ENCODE results near the gene RAB23.
A peak's percentile ranks its signal among the peaks of the same experiment; 100 is the strongest.

The RAB23 gene

GRCh38 chr6:57177545-57178265 is 44.4 kb downstream of the RAB23 start:
- DNase-seq, result no peak

DNA sequence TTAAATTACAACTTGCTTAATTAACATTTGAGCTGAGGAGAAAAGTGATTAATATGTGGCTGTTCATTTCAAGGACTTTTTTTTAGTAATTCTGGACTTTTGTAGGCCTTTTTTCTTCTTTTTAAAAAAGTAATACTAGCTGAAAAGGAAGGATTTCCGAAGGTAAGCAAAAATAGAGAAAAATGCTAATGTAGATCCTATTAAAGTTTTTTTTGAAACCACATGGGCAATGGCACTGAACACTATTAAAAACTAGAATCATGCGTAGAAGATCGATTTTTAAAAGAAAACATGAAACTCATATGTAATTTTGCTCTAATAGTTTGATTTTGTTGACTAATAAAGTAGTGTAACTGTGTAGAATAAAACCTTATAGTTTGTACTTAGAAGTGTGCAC is 47.6 kb downstream of the RAB23 start:
- no peak for DNase-seq

GRCh38 chr6:57173886-57174510 is 48.1 kb downstream of the RAB23 start:
- DNase-seq, result no peak

DNA sequence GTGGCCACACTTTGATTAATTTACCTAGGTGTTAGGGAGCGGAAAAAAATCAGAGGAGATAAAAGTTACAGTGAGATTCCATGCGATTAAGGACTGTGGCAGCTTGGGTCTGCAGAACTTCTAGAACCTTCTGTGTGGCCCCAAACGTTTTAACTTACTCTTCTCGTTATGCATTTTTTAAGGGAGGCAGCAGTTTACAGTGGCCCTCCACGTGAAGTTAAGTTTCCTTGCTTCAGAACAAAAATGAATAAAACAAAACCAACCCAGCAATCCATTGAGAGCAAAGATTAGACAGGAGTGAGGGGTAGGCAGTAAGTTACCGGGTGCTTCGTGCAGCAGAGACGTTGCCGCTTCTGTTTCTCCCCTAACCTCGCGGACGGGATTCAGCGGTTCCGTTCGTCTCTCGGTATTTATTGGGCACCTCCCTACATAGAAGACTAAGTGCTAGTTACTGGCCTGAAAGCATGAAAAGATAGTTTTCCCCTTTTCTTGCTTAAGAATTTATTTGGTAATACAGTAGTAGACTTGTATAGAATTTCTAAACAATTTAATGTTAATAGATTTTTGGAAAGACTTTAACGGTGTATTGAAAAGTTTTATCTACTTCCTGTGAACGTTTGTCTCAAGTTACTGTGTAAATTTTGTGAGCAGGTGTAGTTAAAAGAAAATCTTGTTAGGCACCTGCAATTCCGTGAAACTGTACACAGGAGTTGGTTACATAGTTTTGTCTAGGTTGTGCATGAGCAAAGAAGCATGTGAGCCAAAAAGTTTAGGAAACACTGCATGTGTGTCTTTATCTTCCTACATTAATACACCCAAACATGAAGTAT is 48.8 kb downstream of the RAB23 start:
- no peak for DNase-seq

- DNase-seq, result peak; percentile 70
Measured at GRCh38 chr6:57172136-57173055, 49.7 kb downstream of the RAB23 start, which contains the start of gene BAG2. TSS of gene BAG2 (plus strand) at chr6:57172326. CDS start at chr6:57172698, 372 bp downstream.

- no peak for DNase-seq
Measured at GRCh38 chr6:57165080-57165479, 57.0 kb downstream of the RAB23 start.

GRCh38 chr6:57163956-57164355 is 58.2 kb downstream of the RAB23 start:
- no peak for DNase-seq

DNA sequence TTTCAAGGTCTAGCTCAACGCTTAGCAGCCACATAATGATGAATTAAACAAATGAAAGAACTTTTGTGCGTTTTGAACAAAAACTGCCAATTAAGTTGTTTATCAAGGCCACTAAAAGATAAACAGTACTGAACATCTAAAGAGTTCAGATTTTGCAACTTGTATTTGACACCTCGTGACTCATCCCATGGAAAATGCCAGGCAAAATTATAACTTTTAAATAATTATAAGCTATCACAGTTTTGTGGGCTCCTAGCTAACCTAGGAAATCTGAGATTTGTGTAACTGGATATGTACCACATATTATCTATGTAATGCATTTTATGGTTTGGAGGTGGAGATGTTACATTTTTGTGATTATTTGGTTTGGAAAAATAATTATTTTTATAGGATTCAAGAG is 59.6 kb downstream of the RAB23 start:
- DNase-seq, result no peak

GRCh38 chr6:57162028-57162427 is 60.1 kb downstream of the RAB23 start:
- no peak for DNase-seq

- DNase-seq, result no peak
Measured at GRCh38 chr6:57159127-57159526, 63.0 kb downstream of the RAB23 start.

- DNase-seq, result no peak
Measured at GRCh38 chr6:57158658-57159057, 63.4 kb downstream of the RAB23 start.

DNA sequence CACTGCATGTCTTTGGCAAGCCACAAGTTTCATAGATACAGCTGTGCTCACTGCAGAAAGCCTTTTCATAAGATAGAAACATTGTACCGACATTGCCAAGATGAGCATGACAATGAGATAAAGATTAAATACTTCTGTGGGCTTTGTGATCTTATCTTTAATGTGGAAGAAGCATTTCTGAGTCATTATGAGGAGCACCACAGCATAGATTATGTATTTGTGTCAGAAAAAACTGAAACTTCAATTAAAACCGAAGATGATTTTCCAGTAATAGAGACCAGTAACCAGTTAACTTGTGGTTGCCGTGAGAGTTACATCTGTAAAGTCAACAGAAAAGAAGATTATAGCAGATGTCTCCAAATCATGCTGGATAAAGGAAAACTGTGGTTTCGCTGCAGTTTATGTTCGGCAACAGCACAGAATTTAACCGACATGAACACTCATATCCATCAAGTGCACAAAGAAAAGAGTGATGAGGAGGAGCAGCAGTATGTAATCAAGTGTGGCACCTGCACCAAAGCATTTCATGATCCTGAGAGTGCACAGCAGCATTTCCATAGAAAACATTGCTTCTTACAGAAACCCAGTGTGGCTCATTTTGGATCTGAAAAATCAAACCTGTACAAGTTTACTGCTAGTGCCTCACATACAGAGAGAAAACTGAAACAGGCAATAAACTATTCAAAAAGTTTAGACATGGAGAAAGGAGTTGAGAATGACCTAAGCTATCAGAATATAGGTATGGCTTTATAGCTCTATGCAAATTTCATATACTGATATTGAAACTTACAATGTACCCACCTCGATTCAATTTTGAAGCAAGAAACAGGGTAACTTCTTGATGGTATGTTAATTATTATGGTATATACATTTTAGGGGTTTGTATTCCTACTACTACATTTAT is 73.9 kb downstream of the RAB23 start:
- DNase-seq, result no peak

GRCh38 chr6:57147401-57147800 is 74.7 kb downstream of the RAB23 start:
- no peak for DNase-seq

- DNase-seq, result no peak
Measured at GRCh38 chr6:57143690-57144089, 78.4 kb downstream of the RAB23 start.

DNA sequence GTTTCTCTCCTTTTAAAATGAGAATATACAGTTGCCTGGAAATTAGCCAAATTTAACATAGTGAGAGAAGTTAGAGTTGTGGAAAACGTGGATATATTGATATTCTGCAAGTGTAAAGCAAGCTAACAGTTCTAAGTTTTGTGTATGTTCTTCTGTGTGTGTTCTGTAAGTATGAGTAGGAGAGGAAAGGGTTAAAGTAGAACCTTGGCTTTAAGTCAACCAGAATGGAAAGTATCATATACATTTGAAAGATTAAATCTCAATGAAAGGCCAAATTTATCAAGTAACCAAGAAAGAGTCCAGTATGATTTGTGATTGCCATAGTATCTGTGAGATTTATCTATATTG is 80.0 kb downstream of the RAB23 start:
- no peak for DNase-seq

GRCh38 chr6:57141451-57142177 is 80.5 kb downstream of the RAB23 start:
- no peak for DNase-seq

DNA sequence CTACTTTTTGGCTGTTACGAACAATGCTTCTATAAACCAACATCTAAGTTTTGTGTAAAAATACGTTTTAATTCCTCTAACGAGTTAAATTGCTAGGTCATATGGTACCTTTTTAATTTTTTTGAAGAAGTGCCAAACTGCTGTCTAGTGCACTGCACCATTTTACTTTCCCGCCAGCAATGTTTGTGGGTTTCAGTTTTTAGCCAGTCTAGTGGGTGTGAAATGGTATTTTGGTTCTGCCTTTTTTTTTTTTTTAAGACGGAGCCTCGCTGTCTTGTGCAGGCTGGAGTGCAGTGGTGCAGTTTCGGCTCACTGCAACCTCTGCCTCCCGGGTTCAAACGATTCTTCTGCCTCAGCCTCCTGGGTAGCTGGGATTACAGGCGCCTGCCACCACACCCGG is 84.1 kb downstream of the RAB23 start:
- no peak for DNase-seq

- DNase-seq, result no peak
Measured at GRCh38 chr6:57137350-57137749, 84.8 kb downstream of the RAB23 start.
